Sigmoid colon (tissue), 4 donors: ENCODE data around the gene EPB41L4A.

ENCODE experiments used
- EP300 ChIP-seq, 4 donors: sonication (generic); formaldehyde crosslinking; IDR thresholded peaks; one replicate each; pipeline ENCODE4 v1.6.1; 2017; ENCODE audit warnings: antibody characterized with exemption in 4 of 4
- POLR2A ChIP-seq, 2 donors: fragments of 450-650 bp; IDR thresholded peaks; one replicate each; pipeline ENCODE4 v1.6.1; 2016; ENCODE audit warnings: antibody characterized with exemption in 2 of 2, mild to moderate bottlenecking in 2 of 2, moderate library complexity in 2 of 2
- POLR2AphosphoS5 ChIP-seq, 4 donors: sonication (generic); formaldehyde crosslinking; IDR thresholded peaks; one replicate each; pipeline ENCODE4 v1.6.1; 2017; ENCODE audit warnings: antibody characterized with exemption in 4 of 4
- TF ChIP-seq, protein P1 (sequence below), 4 experiments: fragments of 450-650 bp in 3 of 4; fragments of 200-600 bp in 1 of 4; IDR thresholded peaks; one replicate each; pipeline ENCODE4 v1.5.1; 2016 to 2019; ENCODE audit warnings: antibody characterized with exemption in 4 of 4, mild to moderate bottlenecking in 3 of 4, moderate library complexity in 2 of 4

DNA sequence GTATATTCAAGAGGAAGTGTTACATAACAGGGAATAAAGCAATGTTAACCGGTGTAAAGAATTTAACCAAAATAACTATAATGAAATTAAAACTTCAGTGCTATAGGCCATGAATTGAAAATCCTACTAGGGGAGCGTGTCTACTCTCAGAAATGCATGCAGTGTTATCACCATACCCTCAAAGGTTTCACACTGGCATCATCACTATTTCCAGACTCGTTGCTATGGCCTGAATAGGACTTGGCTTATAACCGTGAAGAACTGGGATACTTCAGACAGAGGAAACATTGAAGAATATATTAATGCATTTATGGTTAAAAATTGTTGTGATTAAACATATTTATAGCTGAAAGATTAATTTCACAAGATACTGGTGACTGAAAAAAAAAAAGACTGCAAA is 154.9 kb downstream of the EPB41L4A start:
- TF ChIP-seq, protein P1, sequence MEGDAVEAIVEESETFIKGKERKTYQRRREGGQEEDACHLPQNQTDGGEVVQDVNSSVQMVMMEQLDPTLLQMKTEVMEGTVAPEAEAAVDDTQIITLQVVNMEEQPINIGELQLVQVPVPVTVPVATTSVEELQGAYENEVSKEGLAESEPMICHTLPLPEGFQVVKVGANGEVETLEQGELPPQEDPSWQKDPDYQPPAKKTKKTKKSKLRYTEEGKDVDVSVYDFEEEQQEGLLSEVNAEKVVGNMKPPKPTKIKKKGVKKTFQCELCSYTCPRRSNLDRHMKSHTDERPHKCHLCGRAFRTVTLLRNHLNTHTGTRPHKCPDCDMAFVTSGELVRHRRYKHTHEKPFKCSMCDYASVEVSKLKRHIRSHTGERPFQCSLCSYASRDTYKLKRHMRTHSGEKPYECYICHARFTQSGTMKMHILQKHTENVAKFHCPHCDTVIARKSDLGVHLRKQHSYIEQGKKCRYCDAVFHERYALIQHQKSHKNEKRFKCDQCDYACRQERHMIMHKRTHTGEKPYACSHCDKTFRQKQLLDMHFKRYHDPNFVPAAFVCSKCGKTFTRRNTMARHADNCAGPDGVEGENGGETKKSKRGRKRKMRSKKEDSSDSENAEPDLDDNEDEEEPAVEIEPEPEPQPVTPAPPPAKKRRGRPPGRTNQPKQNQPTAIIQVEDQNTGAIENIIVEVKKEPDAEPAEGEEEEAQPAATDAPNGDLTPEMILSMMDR (IDR thresholded peaks at IDR 0.05) = no peak
- TF ChIP-seq EP300 (IDR thresholded peaks at IDR 0.05) = no peak
- TF ChIP-seq POLR2A (IDR thresholded peaks at IDR 0.05) = no peak
- no peak for TF ChIP-seq POLR2AphosphoS5 (IDR thresholded peaks at IDR 0.05)
